Keratinocyte (primary cell): ENCODE data around the gene S100A11. TPM values are rescaled to one million over a fixed set of nuclear protein-coding genes. Genes with fewer than 3 reads are reported as not detected.
A peak's percentile ranks its signal among the peaks of the same experiment; 100 is the strongest.

ENCODE experiments used
- DNase-seq: peaks from one replicate; pipeline ENCODE4 v3.0.0-alpha.2; 2011; ENCODE audit warnings: low read depth, missing footprints, low spot score
- FAIRE-seq: peaks from 2 replicates; lab custom pipeline; 2011; peaks lifted over from hg19 to GRCh38; lab: Jason Lieb, UNC
- H2AFZ ChIP-seq: 2 replicates; pipeline ENCODE4 v1.6.0; 2012; ENCODE audit warnings: low read length, control low read depth, inconsistent platforms; ENCODE audit not compliant: control insufficient read depth
- H3K27ac ChIP-seq: 2 replicates; pipeline ENCODE4 v1.5.1; 2011; ENCODE audit warnings: low read length; ENCODE audit not compliant: control insufficient read depth, insufficient read depth
- H3K27me3 ChIP-seq: 3 replicates; pipeline ENCODE4 v1.6.0; 2011; ENCODE audit warnings: low read length; ENCODE audit not compliant: control insufficient read depth, insufficient read depth; ENCODE audit errors: extremely low read depth
- H3K36me3 ChIP-seq, 2 experiments: 2 replicates in 1 of 2; 3 replicates in 1 of 2; pipeline ENCODE4 v1.5.1; 2011; ENCODE audit warnings: low read length in 2 of 2, mild to moderate bottlenecking in 1 of 2; ENCODE audit not compliant: control insufficient read depth in 2 of 2, insufficient read depth in 2 of 2; ENCODE audit errors: extremely low read depth in 1 of 2
- H3K4me1 ChIP-seq: 3 replicates; pipeline ENCODE4 v1.5.1; 2011; ENCODE audit warnings: low read length; ENCODE audit not compliant: control insufficient read depth, insufficient read depth; ENCODE audit errors: extremely low read depth
- H3K4me2 ChIP-seq: 3 replicates; pipeline ENCODE4 v1.6.0; 2011; ENCODE audit warnings: low read depth, low read length; ENCODE audit not compliant: control insufficient read depth, insufficient read depth; ENCODE audit errors: extremely low read depth
- H3K4me3 ChIP-seq, 3 experiments: fragments of 200-600 bp in 1 of 3; sonication (generic) in 1 of 3; 2 replicates in 2 of 3; 3 replicates in 1 of 3; pipeline ENCODE4 v1.5.1; 2011 to 2016; ENCODE audit warnings: low read length in 3 of 3, mild to moderate bottlenecking in 3 of 3, control low read depth in 2 of 3, inconsistent platforms in 1 of 3, low read depth in 1 of 3, mixed read lengths in 1 of 3, mixed run types in 1 of 3, moderate library complexity in 1 of 3; ENCODE audit not compliant: control insufficient read depth in 2 of 3, insufficient read depth in 2 of 3; ENCODE audit errors: extremely low read depth in 1 of 3
- H3K79me2 ChIP-seq: 2 replicates; pipeline ENCODE4 v1.6.0; 2012; ENCODE audit warnings: low read length; ENCODE audit not compliant: control insufficient read depth, insufficient read depth
- H3K9ac ChIP-seq: 3 replicates; pipeline ENCODE4 v1.6.0; 2011; ENCODE audit warnings: low read length; ENCODE audit not compliant: control insufficient read depth, insufficient read depth; ENCODE audit errors: extremely low read depth
- H3K9me1 ChIP-seq: 3 replicates; pipeline ENCODE4 v1.6.0; 2011; ENCODE audit warnings: low read length; ENCODE audit not compliant: control insufficient read depth, insufficient read depth; ENCODE audit errors: extremely low read depth
- H3K9me3 ChIP-seq: 2 replicates; pipeline ENCODE4 v1.5.1; 2012; ENCODE audit warnings: low read depth, low read length; ENCODE audit not compliant: control insufficient read depth
- H4K20me1 ChIP-seq: 3 replicates; pipeline ENCODE4 v1.6.0; 2011; ENCODE audit warnings: low read length; ENCODE audit not compliant: control insufficient read depth, insufficient read depth; ENCODE audit errors: extremely low read depth
- CTCF ChIP-seq, 3 experiments: IDR thresholded peaks in 1 of 3; conservative IDR thresholded peaks in 1 of 3; optimal IDR thresholded peaks in 1 of 3; 2 replicates in 2 of 3; 3 replicates in 1 of 3; pipeline versions ENCODE3 to v1.5.1; 2011; ENCODE audit warnings: low read length in 3 of 3, mild to moderate bottlenecking in 3 of 3, moderate library complexity in 2 of 3, control low read depth in 1 of 3, inconsistent platforms in 1 of 3; ENCODE audit not compliant: insufficient read depth in 2 of 3; ENCODE audit errors: extremely low read depth in 1 of 3
- EZH2 ChIP-seq: IDR thresholded peaks from one replicate; pipeline ENCODE4 v1.6.1; 2012; ENCODE audit warnings: inconsistent platforms, mild to moderate bottlenecking, low read length, moderate library complexity
- dilution Hi-C: fragments of 300-500 bp; cut with MboI; formaldehyde crosslinking; loops from one replicate; pipeline ENCODE4 v1.7.0; 2020; ENCODE audit warnings: low sequenced_read_pairs; ENCODE audit not compliant: extremely low pct_ligation_motif_present
- polyA plus RNA-seq, 5 experiments: library from polyadenylated mRNA; depleted of rRNA in 3 of 5; stranded (reverse) in 3 of 5; stranded (forward) in 1 of 5; unstranded in 1 of 5; fragments of >200 nt; gene quantifications; 1 replicate in 1 of 5; 2 replicates in 3 of 5; 3 replicates in 1 of 5; pipeline versions ENCODE4 v1.2.1 to v1.2.3, GENCODE V29; 2011 to 2012; ENCODE audit warnings: missing spikeins in 2 of 5, low read depth in 1 of 5, low replicate concordance in 1 of 5

Gene S100A11
- polyA plus RNA-seq, 1 donor (not counting 4 experiments of a cell fraction or from before 2014, with no cell fraction given) = 3,230 TPM

GRCh38 chr1:151986501-151987190 lies 50.2 kb downstream of the S100A11 start:
- Histone ChIP-seq H2AFZ (no peak overlapping the region), H3K4me2 (no peak overlapping the region), H3K27ac (peak overlapping the region; percentile 22), H3K9me1 (no peaks in the 10 kb centered on the region), H3K9ac (no peak overlapping the region), H3K4me1 (peaks cover 52% of the 10 kb centered on the region), H3K9me3 (no peaks in the 10 kb centered on the region), H3K4me3 (no peak overlapping the region), H3K27me3 (no peaks in the 10 kb centered on the region), H4K20me1 (peaks cover 16% of the 10 kb centered on the region), H3K79me2 (peaks cover 72% of the 10 kb centered on the region), H3K36me3 (peaks cover 36 to 61% of the 10 kb centered on the region in 2 experiments)
- dilution Hi-C loops = no loop called here
- DNase-seq (no peak), FAIRE-seq (no peak)
- TF ChIP-seq EZH2 (no peak), CTCF (optimal IDR thresholded peaks at IDR 0.05 in 1 of 3, IDR thresholded peaks at IDR 0.05 in 1 of 3, conservative IDR thresholded peaks at IDR 0.05 in 1 of 3; ENCODE audit: extremely low read depth in 1 of 3, insufficient read depth in 2 of 3, low read length in 3 of 3) (no peak)

GRCh38 chr1:151985768-151986167 lies 51.0 kb downstream of the S100A11 start:
- Histone ChIP-seq H3K27ac (no peak overlapping the region), H3K79me2 (peaks cover 63% of the 10 kb centered on the region), H2AFZ (no peak overlapping the region), H3K4me2 (no peak overlapping the region), H3K36me3 (peaks cover 32 to 58% of the 10 kb centered on the region in 2 experiments), H4K20me1 (peaks cover 16% of the 10 kb centered on the region), H3K9me1 (no peaks in the 10 kb centered on the region), H3K4me3 (no peak overlapping the region), H3K9ac (no peak overlapping the region), H3K27me3 (no peaks in the 10 kb centered on the region), H3K4me1 (peaks cover 60% of the 10 kb centered on the region), H3K9me3 (no peaks in the 10 kb centered on the region)
- dilution Hi-C loops = no loop called here
- DNase-seq (no peak), FAIRE-seq (no peak)
- no peak for TF ChIP-seq EZH2
- TF ChIP-seq CTCF (optimal IDR thresholded peaks at IDR 0.05 in 1 of 3, IDR thresholded peaks at IDR 0.05 in 1 of 3, conservative IDR thresholded peaks at IDR 0.05 in 1 of 3; ENCODE audit: extremely low read depth in 1 of 3, insufficient read depth in 2 of 3, low read length in 3 of 3) = no peak
